IgD-negative memory B cell (primary cell): ENCODE data around the gene SNAPC4. TPM values are rescaled to one million over a fixed set of nuclear protein-coding genes. Genes with fewer than 3 reads are reported as not detected.

Source experiments
- H3K27ac Mint-ChIP-seq, 3 donors: one replicate each; pipeline ENCODE4 v1.8.0; 2020 to 2022; ENCODE audit warnings: mild to moderate bottlenecking in 3 of 3, mixed read lengths in 3 of 3, moderate library complexity in 1 of 3
- H3K27me3 Mint-ChIP-seq: one replicate; pipeline ENCODE4 v1.8.0; 2021; ENCODE audit warnings: mixed read lengths
- H3K36me3 Mint-ChIP-seq: one replicate; pipeline ENCODE4 v1.8.0; 2020; ENCODE audit warnings: mild to moderate bottlenecking, mixed read lengths
- H3K4me1 Mint-ChIP-seq, 3 donors: one replicate each; pipeline ENCODE4 v1.8.0; 2020 to 2022; ENCODE audit warnings: mixed read lengths in 3 of 3, mild to moderate bottlenecking in 1 of 3
- H3K4me3 Mint-ChIP-seq, 4 donors: one replicate each; pipeline ENCODE4 v1.8.0; 2020 to 2022; ENCODE audit warnings: mild to moderate bottlenecking in 4 of 4, mixed read lengths in 4 of 4, moderate library complexity in 3 of 4
- H3K9me3 Mint-ChIP-seq, 3 donors: one replicate each; pipeline ENCODE4 v1.8.0; 2020 to 2021; ENCODE audit warnings: mixed read lengths in 3 of 3, mild to moderate bottlenecking in 1 of 3
- polyA plus RNA-seq: library from polyadenylated mRNA; unstranded; fragments of 300-500 nt; fragmentation: Illumina TruSeq; gene quantifications from one replicate; pipeline ENCODE4 v1.2.3, GENCODE V29; 2021

Gene SNAPC4
- polyA plus RNA-seq, 1 donor from 2014 or later, result 3.8 TPM

DNA sequence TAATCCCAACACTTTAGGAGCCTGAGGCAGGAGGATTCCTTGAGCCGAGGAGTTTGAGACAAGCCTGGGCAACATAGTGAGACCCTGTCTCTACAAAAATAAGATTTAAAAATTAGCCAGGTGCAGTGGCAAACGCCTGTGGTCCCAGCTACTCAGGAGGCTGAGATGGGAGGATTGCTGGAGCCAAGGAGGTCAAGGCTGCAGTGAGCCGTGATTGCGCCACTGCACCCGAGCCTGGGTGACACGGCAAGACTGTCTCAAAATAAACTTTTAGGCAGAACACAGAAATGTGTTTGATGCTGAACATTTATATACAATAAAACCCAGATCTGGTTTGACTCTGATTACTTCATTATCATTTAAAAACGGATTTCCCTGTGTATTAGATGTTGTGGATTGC, 5.5 kb upstream of the SNAPC4 start:
- H3K36me3 Mint-ChIP-seq, result peaks cover 7% of the 10 kb centered on the region
- H3K27ac Mint-ChIP-seq, result no peak overlapping the region
- no peaks in the 10 kb centered on the region for H3K27me3 Mint-ChIP-seq
- H3K4me3 Mint-ChIP-seq, result peak overlapping the region in 1 of 4 donors; percentile 78
- peaks cover 28 to 39% (median 37%) of the 10 kb centered on the region in 3 donors for H3K4me1 Mint-ChIP-seq
- no peaks in the 10 kb centered on the region for H3K9me3 Mint-ChIP-seq

DNA sequence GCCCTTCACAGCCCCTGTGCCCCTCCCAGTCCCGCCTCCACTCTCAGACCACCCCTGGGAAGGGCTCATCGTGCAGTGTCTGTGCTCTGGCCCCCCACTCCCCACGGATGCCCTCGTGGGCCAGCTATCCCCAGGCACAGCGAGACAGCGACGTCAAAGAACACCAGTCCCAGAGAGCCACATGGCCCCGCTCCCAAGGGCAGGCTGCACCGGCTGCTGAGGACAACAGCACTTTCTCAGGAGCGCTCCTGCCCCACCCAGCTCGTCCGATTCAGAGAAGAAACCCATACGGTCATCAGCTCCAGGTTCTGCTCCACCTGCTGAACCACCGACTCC, 4.8 kb upstream of the SNAPC4 start:
- Mint-ChIP-seq H3K4me3 (peak overlapping the region in 3 of 4 donors; percentile 75 to 88 (median 87)), H3K9me3 (no peaks in the 10 kb centered on the region), H3K36me3 (peaks cover 7% of the 10 kb centered on the region), H3K27me3 (no peaks in the 10 kb centered on the region), H3K4me1 (peaks cover 28 to 37% (median 35%) of the 10 kb centered on the region in 3 donors), H3K27ac (peak overlapping the region; percentile 71 to 94 (median 92))

DNA sequence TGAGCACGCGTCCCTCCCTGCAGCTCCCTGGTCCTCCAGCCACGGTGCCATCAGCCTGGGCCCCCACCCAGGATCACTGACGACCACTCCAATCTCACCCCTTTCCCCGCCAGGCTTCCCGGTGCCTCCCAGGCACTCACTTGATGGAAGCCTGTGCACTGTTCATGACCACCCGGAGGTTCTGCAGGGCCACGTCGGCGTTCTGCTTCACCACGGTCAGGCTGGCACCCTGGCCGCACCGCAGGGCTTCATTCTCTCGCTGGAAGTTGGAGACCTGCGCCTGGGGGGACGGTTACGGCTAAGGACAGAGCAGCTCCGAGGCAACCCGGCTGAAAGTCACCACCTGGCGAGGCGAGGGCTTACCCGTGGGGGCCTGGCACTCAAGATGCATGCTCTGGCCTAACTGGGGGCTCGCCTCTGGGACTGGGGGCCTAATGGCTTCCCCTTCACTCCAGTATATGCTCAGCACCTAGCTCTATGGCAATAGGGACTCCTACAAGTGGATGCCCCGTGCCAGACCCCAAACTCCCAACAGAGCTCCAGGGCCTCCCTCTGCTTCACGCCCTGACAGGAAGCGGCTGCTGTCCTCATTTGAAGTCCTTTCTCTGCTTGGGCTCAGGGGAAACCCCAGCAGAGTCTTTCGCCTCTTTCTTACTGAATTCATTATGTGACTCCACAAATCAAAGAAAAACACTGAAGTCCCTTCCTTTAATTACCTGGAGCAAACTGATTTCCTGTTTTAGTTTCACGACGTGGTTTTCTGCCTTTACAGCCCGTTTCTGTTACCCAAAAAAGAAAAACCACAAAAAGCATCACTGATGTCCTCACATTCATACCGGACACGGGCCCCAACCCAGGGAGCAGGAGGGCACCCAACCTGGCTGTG, 4.2 kb upstream of the SNAPC4 start:
- Mint-ChIP-seq H3K4me1 (peaks cover 28 to 34% (median 31%) of the 10 kb centered on the region in 3 donors), H3K36me3 (peaks cover 7% of the 10 kb centered on the region), H3K9me3 (no peaks in the 10 kb centered on the region), H3K27me3 (no peaks in the 10 kb centered on the region), H3K4me3 (peak overlapping the region; percentile 61 to 88 (median 85)), H3K27ac (peak overlapping the region; percentile 71 to 94 (median 92))

DNA sequence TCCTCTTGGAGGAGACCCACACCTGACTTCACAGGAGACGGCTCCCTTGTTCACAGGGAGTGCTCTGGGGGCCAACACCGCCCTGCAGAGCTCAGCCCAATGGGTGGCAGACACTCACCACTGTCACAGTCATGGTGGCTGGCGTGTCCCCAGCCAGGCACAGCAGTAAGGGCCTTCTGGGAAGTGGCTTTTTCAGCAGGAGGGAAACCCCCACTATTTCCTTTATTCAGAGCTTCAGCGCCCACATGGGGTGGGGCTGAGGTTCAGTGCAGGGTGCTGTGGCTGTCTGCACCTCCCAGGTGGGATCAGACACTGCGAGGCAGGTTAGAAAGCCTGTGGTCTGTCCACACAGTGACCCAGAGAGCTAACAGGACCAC, 3.6 kb upstream of the SNAPC4 start:
- Mint-ChIP-seq H3K36me3 (peaks cover 3% of the 10 kb centered on the region), H3K27ac (peak overlapping the region in 2 of 3 donors; percentile 92 to 94), H3K27me3 (no peaks in the 10 kb centered on the region), H3K4me1 (peaks cover 27 to 35% (median 29%) of the 10 kb centered on the region in 3 donors), H3K4me3 (peak overlapping the region; percentile 61 to 87 (median 82)), H3K9me3 (no peaks in the 10 kb centered on the region)

DNA sequence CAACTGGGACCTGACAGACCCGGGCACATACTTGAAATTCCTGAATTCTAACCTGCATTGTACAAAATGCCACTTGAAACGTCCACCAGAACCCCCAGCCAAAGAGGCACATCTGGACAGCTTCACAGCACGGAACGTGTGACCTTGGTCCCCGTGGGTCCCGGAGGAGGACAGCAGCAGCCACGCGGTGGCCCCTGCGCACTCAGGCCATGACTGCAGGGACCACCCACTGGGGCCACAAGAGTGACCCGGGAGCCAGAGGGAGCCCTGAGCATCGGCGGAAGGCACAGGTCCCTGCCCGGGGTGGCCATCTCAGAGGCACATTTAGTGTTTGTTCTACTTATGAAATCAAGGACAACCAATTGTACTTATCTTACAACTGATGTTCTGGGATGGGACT, 2.1 kb upstream of the SNAPC4 start:
- peaks cover 25 to 36% (median 27%) of the 10 kb centered on the region in 3 donors for H3K4me1 Mint-ChIP-seq
- H3K4me3 Mint-ChIP-seq, result peak overlapping the region in 2 of 4 donors; percentile 66 to 81
- peak overlapping the region in 1 of 3 donors; percentile 70 for H3K27ac Mint-ChIP-seq
- H3K36me3 Mint-ChIP-seq, result peaks cover 3% of the 10 kb centered on the region
- no peaks in the 10 kb centered on the region for H3K9me3 Mint-ChIP-seq
- no peaks in the 10 kb centered on the region for H3K27me3 Mint-ChIP-seq

DNA sequence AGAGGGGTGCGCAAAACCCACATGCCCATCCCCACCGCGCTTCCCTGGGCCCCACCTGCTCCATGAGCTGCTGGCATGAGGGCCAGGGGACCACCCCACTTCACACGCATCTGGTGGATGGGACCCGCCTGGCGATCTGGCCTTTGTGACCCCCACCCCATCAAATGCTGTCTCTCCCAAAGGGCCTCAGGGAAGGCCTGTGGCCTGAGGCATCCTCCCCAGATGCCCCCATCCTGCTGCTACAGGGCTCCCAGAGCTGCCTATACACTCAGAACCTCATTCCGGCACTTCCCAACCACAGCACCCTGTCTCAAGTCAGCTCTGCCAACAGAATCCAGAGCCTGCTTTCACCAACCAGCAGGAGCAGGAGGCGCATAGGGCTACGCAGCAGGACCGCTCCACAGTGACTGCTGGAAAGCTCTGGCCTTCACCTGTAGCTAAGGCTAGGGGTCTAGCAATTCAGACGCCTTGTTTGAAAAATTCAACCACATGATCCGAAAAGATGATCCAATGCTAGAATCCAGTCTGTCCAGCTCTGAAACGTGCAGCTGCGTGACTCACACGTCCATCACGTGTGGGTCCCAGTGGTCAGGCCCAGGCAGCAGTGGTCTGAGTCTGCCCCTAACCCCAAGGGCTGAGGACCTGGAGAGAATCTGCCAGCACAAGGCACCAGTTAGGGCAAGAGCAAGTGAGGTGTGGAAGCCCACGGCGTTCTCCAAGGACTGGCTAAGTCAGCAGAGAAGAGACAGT, 1.4 kb upstream of the SNAPC4 start:
- Mint-ChIP-seq H3K27ac (no peak overlapping the region), H3K4me3 (peak overlapping the region; percentile 10 to 66 (median 30)), H3K36me3 (peaks cover 3% of the 10 kb centered on the region), H3K27me3 (no peaks in the 10 kb centered on the region), H3K9me3 (no peaks in the 10 kb centered on the region), H3K4me1 (peaks cover 25 to 36% (median 27%) of the 10 kb centered on the region in 3 donors)

DNA sequence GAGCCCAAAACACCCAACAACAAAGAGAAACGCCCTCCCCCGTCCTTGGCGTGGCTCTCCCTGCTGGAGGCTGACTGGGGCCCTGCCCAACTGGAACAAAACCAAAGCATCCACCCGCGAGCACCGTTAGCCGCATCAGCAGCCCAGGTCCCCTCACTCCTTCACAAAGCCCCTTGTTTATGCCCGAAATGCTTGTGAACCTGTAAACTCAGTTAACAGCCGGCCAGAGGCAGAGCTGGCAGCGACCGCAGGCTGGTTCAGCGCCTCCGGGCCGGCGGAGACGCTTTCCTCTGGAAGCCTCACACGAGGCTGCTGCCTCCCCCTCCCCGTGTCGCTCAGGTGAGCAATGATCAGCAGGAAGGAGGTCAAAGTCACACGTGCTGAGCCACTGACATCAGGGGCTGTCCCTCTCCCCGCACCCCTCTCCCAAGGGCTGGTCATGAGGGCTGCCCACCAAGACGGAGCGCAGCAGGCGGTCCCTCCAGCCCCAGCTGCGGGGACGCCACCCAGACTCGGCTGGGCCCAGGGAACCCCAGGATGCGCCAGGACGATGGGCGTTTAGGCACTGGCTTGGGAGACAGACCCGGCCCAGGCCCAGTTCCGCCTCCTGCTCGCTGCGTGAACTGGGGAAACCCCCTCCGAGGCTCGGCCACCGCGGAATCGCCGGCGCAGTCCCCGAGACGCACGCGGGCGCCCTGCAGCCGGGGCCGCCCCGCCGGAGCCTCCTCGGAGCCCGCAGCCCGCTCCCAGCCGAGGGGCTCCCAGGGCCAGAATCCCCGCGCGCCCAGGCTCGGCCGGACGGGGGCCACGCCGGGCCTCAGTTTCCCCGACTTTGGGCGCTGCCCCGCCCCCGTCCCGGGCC, 563 bp downstream of the SNAPC4 start:
- Mint-ChIP-seq H3K36me3 (peaks cover 3% of the 10 kb centered on the region), H3K27me3 (no peaks in the 10 kb centered on the region), H3K4me1 (peaks cover 17 to 25% (median 19%) of the 10 kb centered on the region in 3 donors), H3K4me3 (peak overlapping the region; percentile 82 to 92 (median 90)), H3K9me3 (no peaks in the 10 kb centered on the region), H3K27ac (peak overlapping the region in 2 of 3 donors; percentile 71 to 92)

DNA sequence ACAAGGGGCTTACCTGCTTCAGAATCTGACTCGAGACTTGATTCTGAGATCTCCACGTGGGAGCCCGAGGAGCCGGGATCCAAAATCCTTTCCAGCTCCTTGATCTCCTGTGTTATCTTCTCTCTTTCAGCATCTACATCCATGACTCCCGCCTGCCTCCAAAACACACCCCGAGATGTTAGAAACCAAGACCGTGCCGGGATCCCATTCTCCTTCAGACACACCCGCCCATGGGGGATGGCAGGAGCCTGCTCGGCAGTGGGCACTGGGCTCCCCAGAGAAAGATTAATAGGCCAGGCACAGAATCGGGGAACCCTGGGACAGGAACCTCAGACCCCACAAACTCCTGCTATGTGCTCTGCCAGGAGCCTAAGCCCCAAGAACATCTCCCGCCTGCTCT, 1.7 kb downstream of the SNAPC4 start:
- H3K36me3 Mint-ChIP-seq, result peaks cover 3% of the 10 kb centered on the region
- no peaks in the 10 kb centered on the region for H3K9me3 Mint-ChIP-seq
- H3K4me3 Mint-ChIP-seq, result peak overlapping the region in 3 of 4 donors; percentile 16 to 92 (median 89)
- no peak overlapping the region for H3K27ac Mint-ChIP-seq
- no peaks in the 10 kb centered on the region for H3K27me3 Mint-ChIP-seq
- H3K4me1 Mint-ChIP-seq, result peaks cover 8 to 15% (median 8%) of the 10 kb centered on the region in 3 donors

DNA sequence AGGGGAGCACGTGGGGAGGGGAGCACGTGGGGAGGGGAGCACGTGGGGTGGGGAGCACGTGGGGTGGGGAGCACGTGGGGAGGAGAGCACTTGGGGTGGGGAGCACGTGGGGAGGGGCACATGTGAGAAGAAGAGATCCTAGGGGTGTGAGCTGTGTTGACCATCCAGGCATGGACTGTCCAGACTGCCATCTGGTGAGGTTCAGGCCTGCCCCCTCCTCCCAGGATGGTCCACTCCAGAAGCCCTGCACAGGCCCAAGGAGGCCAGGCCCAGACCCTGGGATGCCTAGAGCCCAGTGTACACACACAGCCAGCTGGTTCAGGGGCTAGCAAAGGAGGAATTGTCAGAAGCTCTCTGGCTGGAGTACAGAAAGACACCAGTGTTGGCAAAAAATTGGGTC, 2.3 kb downstream of the SNAPC4 start:
- Mint-ChIP-seq H3K4me3 (no peak overlapping the region), H3K36me3 (peaks cover 3% of the 10 kb centered on the region), H3K27me3 (no peaks in the 10 kb centered on the region), H3K27ac (peak overlapping the region in 1 of 3 donors; percentile 25), H3K9me3 (no peaks in the 10 kb centered on the region), H3K4me1 (peaks cover 8 to 14% (median 8%) of the 10 kb centered on the region in 3 donors)

DNA sequence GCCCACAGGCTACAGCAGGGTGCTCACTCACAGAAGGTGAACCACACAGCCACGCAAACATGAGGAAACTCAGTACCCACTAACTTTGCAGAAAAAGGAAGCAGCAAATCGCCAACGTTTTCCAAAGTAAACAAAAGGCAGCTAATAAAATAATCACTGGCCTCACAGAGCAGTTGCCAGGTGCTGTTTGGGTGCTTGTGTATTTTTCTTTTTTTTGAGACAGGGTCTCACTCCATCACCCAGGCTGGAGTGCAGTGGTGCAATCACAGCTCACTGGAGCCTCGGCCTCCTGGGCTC, 3.8 kb downstream of the SNAPC4 start:
- peak overlapping the region in 1 of 4 donors; percentile 26 for H3K4me3 Mint-ChIP-seq
- peaks cover 2% of the 10 kb centered on the region for H3K36me3 Mint-ChIP-seq
- H3K27me3 Mint-ChIP-seq, result no peaks in the 10 kb centered on the region
- no peaks in the 10 kb centered on the region for H3K9me3 Mint-ChIP-seq
- no peak overlapping the region for H3K27ac Mint-ChIP-seq
- H3K4me1 Mint-ChIP-seq, result peaks cover 5 to 12% (median 8%) of the 10 kb centered on the region in 3 donors

DNA sequence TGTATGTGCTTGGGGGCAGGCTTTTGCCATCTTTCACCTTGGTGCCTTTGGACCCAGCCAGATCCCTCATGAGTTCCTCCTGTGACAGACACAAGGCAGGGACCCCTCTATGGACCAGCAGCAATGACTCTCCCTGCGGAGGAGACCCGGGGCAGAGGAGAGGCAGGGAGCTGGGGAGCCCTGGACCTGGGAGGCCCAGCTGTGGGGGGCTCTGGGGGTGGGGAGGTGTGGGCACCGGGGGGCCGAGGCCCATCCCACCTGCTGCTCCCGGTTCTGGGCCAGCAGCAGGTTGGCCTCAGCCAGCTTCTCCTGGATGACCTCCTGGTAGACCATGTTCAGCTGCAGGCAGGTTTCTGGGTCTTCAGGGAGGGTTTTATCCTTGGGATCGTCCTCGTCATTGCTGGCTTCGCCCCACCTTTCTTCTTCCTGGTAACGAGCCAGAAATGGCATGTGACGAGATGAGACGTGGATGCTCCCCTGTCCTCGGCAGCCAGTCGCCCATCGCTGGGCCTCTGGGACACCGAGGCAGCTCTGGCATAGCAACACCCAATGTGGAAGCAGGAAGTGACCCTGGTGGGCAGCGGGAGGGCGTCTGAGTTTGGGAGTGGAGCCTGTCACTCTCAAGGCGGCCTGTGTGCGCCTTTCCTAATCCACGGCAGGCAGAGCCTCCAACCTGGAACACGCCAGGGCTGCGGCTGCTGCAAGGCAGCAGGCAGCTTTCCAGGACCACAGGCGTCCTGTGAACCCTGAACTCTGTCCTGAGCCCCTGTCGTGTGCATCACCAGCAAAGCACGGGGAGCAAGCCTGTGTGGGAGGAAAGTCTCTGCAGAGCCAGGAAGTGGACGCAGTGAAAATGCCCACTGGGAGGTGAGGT, 4.4 kb downstream of the SNAPC4 start:
- peak overlapping the region in 2 of 4 donors; percentile 26 to 27 for H3K4me3 Mint-ChIP-seq
- no peaks in the 10 kb centered on the region for H3K27me3 Mint-ChIP-seq
- peaks cover 3% of the 10 kb centered on the region for H3K36me3 Mint-ChIP-seq
- H3K9me3 Mint-ChIP-seq, result no peaks in the 10 kb centered on the region
- no peak overlapping the region for H3K27ac Mint-ChIP-seq
- H3K4me1 Mint-ChIP-seq, result peaks cover 5 to 12% (median 8%) of the 10 kb centered on the region in 3 donors

DNA sequence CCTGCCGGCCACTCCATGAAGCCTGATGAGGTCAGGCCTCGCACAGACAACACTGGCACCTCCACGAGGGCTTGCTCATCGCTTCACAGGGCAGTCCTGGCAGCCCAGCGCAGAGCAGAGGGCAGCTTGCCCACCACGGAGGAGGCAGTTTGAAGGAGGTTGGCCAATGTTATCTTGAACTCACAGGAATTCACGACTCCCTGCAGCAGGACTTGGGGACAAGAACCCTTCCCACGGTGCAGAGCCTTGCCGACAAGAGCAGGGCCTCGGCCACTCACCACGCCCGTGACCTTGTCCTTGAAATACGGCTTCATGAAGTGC, 5.0 kb downstream of the SNAPC4 start:
- no peaks in the 10 kb centered on the region for H3K9me3 Mint-ChIP-seq
- no peak overlapping the region for H3K4me3 Mint-ChIP-seq
- H3K27ac Mint-ChIP-seq, result no peak overlapping the region
- no peaks in the 10 kb centered on the region for H3K27me3 Mint-ChIP-seq
- peaks cover 5 to 12% (median 8%) of the 10 kb centered on the region in 3 donors for H3K4me1 Mint-ChIP-seq
- H3K36me3 Mint-ChIP-seq, result peaks cover 3% of the 10 kb centered on the region

DNA sequence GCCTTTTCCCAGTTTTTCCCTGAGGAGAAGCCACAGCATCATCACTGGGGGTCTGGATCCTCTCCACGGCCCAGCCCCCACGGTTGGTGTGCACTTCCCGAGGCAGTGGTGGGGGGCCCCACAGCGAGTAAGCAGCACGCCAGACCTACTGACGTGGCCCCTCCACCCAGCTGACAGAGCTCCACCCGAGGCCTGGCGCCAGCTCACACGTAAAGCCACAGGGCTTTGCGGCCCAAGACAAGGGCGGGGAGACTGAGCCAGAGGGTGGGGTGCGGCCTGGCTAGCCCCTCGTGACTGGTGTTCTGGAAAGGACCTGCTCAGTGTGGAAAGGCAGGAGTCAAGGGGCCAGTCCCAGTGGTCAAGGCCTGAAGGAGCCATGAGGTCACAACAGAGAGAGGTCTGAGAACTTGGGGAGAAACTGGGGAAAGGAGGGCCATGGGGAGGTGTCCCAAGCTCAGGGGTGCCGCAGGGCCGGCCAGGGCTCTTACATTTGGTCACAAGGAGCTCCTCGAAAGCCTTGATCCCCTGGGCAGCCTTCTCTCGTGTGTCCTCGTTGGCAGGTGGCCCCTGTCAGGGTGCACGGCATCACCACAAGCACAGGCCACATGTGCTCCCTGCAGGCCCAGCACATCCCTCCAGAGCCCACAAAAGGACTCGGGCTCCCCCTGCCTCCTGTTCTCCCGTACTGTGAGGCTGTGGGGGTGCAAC, 5.5 kb downstream of the SNAPC4 start:
- Mint-ChIP-seq H3K36me3 (peaks cover 3% of the 10 kb centered on the region), H3K4me3 (no peak overlapping the region), H3K27me3 (no peaks in the 10 kb centered on the region), H3K9me3 (no peaks in the 10 kb centered on the region), H3K4me1 (peaks cover 5 to 12% (median 8%) of the 10 kb centered on the region in 3 donors), H3K27ac (no peak overlapping the region)
